GM19239 (cell line): ENCODE results near the gene ANKRD28.
"Not testable (repeated sequence)": the region's sequence is repeated elsewhere in the genome, so short reads cannot be mapped to it uniquely, and the experiment has no call there.

Experiments used
- DNase-seq: peaks from one replicate; pipeline ENCODE4 v3.0.0; 2011; ENCODE audit warnings: low spot score; ENCODE audit not compliant: insufficient read length
- FAIRE-seq: peaks from 2 replicates; lab custom pipeline; 2011; peaks lifted over from hg19 to GRCh38; lab: Jason Lieb, UNC

The ANKRD28 gene

GRCh38 chr3:15797642-15798303 is at the start of gene ANKRD28:
Gene ANKRD28, minus strand, starts transcription at chr3:15797979. Its CDS starts 1,458 bp downstream, at chr3:15796521.
- DNase-seq, result no peak

GRCh38 chr3:15847239-15847638 is 49.5 kb upstream of the ANKRD28 start:
- DNase-seq (no peak), FAIRE-seq (no peak)

More at GRCh38 chr3:15797642-15798303, at the start of gene ANKRD28:
- no peak for FAIRE-seq

- DNase-seq (no peak), FAIRE-seq (no peak)
Measured at GRCh38 chr3:15846606-15847005, 48.8 kb upstream of the ANKRD28 start.

- peak; percentile 64 for FAIRE-seq
- DNase-seq, result no peak
Measured at GRCh38 chr3:15845475-15845874, 47.7 kb upstream of the ANKRD28 start.

- FAIRE-seq, result no peak
- no peak for DNase-seq
Measured at GRCh38 chr3:15844889-15845288, 47.1 kb upstream of the ANKRD28 start.

GRCh38 chr3:15841091-15841973 is 43.6 kb upstream of the ANKRD28 start:
- FAIRE-seq, DNase-seq: not testable (repeated sequence)

GRCh38 chr3:15839568-15839967 is 41.8 kb upstream of the ANKRD28 start:
- DNase-seq, result no peak
- FAIRE-seq, result no peak

- DNase-seq (no peak), FAIRE-seq (no peak)
Measured at GRCh38 chr3:15831927-15832326, 34.1 kb upstream of the ANKRD28 start.

- DNase-seq (no peak), FAIRE-seq (no peak)
Measured at GRCh38 chr3:15825016-15825415, 27.2 kb upstream of the ANKRD28 start.

GRCh38 chr3:15823092-15823491 is 25.3 kb upstream of the ANKRD28 start:
- DNase-seq, result no peak
- FAIRE-seq, result no peak

GRCh38 chr3:15822281-15822680 is 24.5 kb upstream of the ANKRD28 start:
- FAIRE-seq, result no peak

GRCh38 chr3:15820911-15821310 is 23.1 kb upstream of the ANKRD28 start:
- DNase-seq (no peak), FAIRE-seq (no peak)

More at GRCh38 chr3:15822281-15822680, 24.5 kb upstream of the ANKRD28 start:
- no peak for DNase-seq

GRCh38 chr3:15819576-15819975 is 21.8 kb upstream of the ANKRD28 start:
- DNase-seq, result no peak
- no peak for FAIRE-seq

GRCh38 chr3:15819043-15819442 is 21.3 kb upstream of the ANKRD28 start:
- no peak for FAIRE-seq
- no peak for DNase-seq

- no peak for DNase-seq
- FAIRE-seq, result peak; percentile 86
Measured at GRCh38 chr3:15815696-15816095, 17.9 kb upstream of the ANKRD28 start.

GRCh38 chr3:15813079-15813478 is 15.3 kb upstream of the ANKRD28 start:
- FAIRE-seq, result not testable (repeated sequence)

GRCh38 chr3:15812183-15812582 is 14.4 kb upstream of the ANKRD28 start:
- no peak for DNase-seq
- peak; percentile 89 for FAIRE-seq

More at GRCh38 chr3:15813079-15813478, 15.3 kb upstream of the ANKRD28 start:
- DNase-seq, result not testable (repeated sequence)

GRCh38 chr3:15810702-15811101 is 12.9 kb upstream of the ANKRD28 start:
- FAIRE-seq, result peak; percentile 53
- no peak for DNase-seq

- DNase-seq (no peak), FAIRE-seq (peak; percentile 89)
Measured at GRCh38 chr3:15809313-15809712, 11.5 kb upstream of the ANKRD28 start.

- DNase-seq (no peak), FAIRE-seq (no peak)
Measured at GRCh38 chr3:15808679-15809310, 11.0 kb upstream of the ANKRD28 start.
